Measurements from ENCODE around the gene SHISA9. TPM values are rescaled to one million over a fixed set of nuclear protein-coding genes. Genes with fewer than 3 reads are reported as not detected.

The SHISA9 gene
- total RNA-seq, 4 donors from 2014 or later = 0.19 TPM; not detected in 3

- no peaks in the 10 kb centered on the region for H3K4me1 ChIP-seq
- intact Hi-C loops (cut with DNase I) = no loop called here
- H3K27me3 ChIP-seq = no peaks in the 10 kb centered on the region
- no peak for DNase-seq
- TF ChIP-seq POLR2A (IDR thresholded peaks at IDR 0.05) = no peak
- no peak for TF ChIP-seq CTCF (IDR thresholded peaks at IDR 0.05)
- H3K27ac ChIP-seq = no peak overlapping the region
- no peaks in the 10 kb centered on the region for H3K36me3 ChIP-seq
- no peaks in the 10 kb centered on the region for H3K9me3 ChIP-seq
- 43 to 66% methylated on average over 5 to 6 of the region's 6 CpGs for WGBS, 2 donors
- H3K4me3 ChIP-seq = no peak overlapping the region
These were observed 327.6 kb downstream of the SHISA9 start for GRCh38 chr16:13229039-13229438.

GRCh38 chr16:13231365-13231764, 330.0 kb downstream of the SHISA9 start:
- Histone ChIP-seq H3K27ac (no peak overlapping the region), H3K27me3 (no peaks in the 10 kb centered on the region), H3K4me3 (no peak overlapping the region), H3K9me3 (no peaks in the 10 kb centered on the region), H3K4me1 (no peaks in the 10 kb centered on the region), H3K36me3 (no peaks in the 10 kb centered on the region)
- intact Hi-C loops (cut with DNase I) = no loop called here
- no peak for TF ChIP-seq CTCF (IDR thresholded peaks at IDR 0.05)
- no peak for TF ChIP-seq POLR2A (IDR thresholded peaks at IDR 0.05)
- WGBS, 2 donors = 61 to 77% methylated on average over 4 of the region's 4 CpGs
- DNase-seq = no peak

GRCh38 chr16:13234999-13235398, 333.6 kb downstream of the SHISA9 start:
- H3K36me3 ChIP-seq = no peaks in the 10 kb centered on the region
- H3K4me1 ChIP-seq = no peaks in the 10 kb centered on the region
- no peaks in the 10 kb centered on the region for H3K27me3 ChIP-seq
- no peaks in the 10 kb centered on the region for H3K9me3 ChIP-seq
- DNase-seq = no peak
- H3K4me3 ChIP-seq = no peak overlapping the region
- WGBS, 2 donors = 76 to 85% methylated on average over 7 to 11 of the region's 17 CpGs
- intact Hi-C loops (cut with DNase I) = no loop called here
- TF ChIP-seq POLR2A (IDR thresholded peaks at IDR 0.05) (no peak), CTCF (IDR thresholded peaks at IDR 0.05) (no peak)
- H3K27ac ChIP-seq = no peak overlapping the region

GRCh38 chr16:13236308-13236707, 334.9 kb downstream of the SHISA9 start:
- Histone ChIP-seq H3K9me3 (no peaks in the 10 kb centered on the region), H3K4me1 (no peaks in the 10 kb centered on the region), H3K4me3 (no peak overlapping the region), H3K27me3 (no peaks in the 10 kb centered on the region), H3K27ac (no peak overlapping the region), H3K36me3 (no peaks in the 10 kb centered on the region)
- no peak for DNase-seq
- WGBS, 2 donors = 91 to 94% methylated on average over 6 of the region's 6 CpGs
- TF ChIP-seq CTCF (IDR thresholded peaks at IDR 0.05) = no peak
- TF ChIP-seq POLR2A (IDR thresholded peaks at IDR 0.05) = no peak
- intact Hi-C loops (cut with DNase I) = no loop called here

GRCh38 chr16:13238182-13238581, 336.8 kb downstream of the SHISA9 start:
- H3K9me3 ChIP-seq = no peaks in the 10 kb centered on the region
- WGBS, 2 donors = 33 to 41% methylated on average over 2 of the region's 2 CpGs
- no peak for DNase-seq
- intact Hi-C loops (cut with DNase I) = no loop called here
- H3K4me3 ChIP-seq = no peak overlapping the region
- H3K27me3 ChIP-seq = no peaks in the 10 kb centered on the region
- TF ChIP-seq POLR2A (IDR thresholded peaks at IDR 0.05) (no peak), CTCF (IDR thresholded peaks at IDR 0.05) (no peak)
- H3K27ac ChIP-seq = no peak overlapping the region
- no peaks in the 10 kb centered on the region for H3K4me1 ChIP-seq
- H3K36me3 ChIP-seq = no peaks in the 10 kb centered on the region
